GM12864 (cell line): Measurements from ENCODE around the gene IGSF5.

Source experiments
- DNase-seq: peaks from one replicate; pipeline ENCODE4 v3.0.0-alpha.2; 2011; ENCODE audit warnings: low read depth
- H3K4me3 ChIP-seq: 2 replicates; pipeline ENCODE4 v1.5.1; 2011; ENCODE audit warnings: mild to moderate bottlenecking, low read depth, low read length, control low read depth
- CTCF ChIP-seq: IDR thresholded peaks from 2 replicates; pipeline ENCODE4 v1.5.1; 2011; ENCODE audit warnings: low read depth, mild to moderate bottlenecking, moderate library complexity, low read length, control low read depth, inconsistent platforms; ENCODE audit errors: missing control alignments

IGSF5 gene

GRCh38 chr21:39842741-39843459, 97.9 kb downstream of the IGSF5 start:
- no peak for TF ChIP-seq CTCF

GRCh38 chr21:39843483-39843882, 98.5 kb downstream of the IGSF5 start:
- no peak for DNase-seq
- H3K4me3 ChIP-seq: no peak overlapping the region
- no peak for TF ChIP-seq CTCF

More at GRCh38 chr21:39842741-39843459, 97.9 kb downstream of the IGSF5 start:
- no peak overlapping the region for H3K4me3 ChIP-seq
- DNase-seq: no peak

- TF ChIP-seq CTCF: no peak
- no peak for DNase-seq
- H3K4me3 ChIP-seq: no peak overlapping the region
Measured at GRCh38 chr21:39843916-39844315, 98.9 kb downstream of the IGSF5 start.

DNA sequence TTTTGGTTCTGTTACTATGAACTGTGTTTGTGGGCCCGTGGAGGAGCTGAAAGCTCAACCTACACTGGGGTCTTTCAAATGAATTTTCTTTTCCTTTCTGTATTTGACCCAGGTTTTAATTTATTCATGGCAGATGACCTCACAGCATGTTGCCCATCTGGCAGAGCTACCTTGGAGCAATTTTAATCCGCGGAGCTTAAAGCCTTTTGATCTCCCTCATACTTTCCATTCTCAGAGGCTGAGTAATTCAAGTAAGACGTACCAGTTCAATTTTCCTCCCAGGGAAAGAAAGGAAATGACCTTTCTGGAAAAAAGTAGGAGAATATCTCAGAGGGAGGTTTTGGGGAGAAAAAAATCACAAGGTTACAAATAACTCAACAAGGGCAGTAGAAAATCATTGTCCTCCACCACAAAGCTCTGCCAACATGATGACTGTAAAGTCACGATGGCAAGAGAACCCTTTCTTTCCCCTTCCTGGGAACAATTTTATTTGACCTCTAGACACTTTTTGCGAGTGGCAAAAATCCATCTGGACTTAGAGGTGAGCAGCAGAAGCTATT, 100.7 kb downstream of the IGSF5 start:
- no peak overlapping the region for H3K4me3 ChIP-seq
- DNase-seq: no peak
- no peak for TF ChIP-seq CTCF

GRCh38 chr21:39847877-39848276, 102.9 kb downstream of the IGSF5 start:
- no peak for DNase-seq
- TF ChIP-seq CTCF: no peak

DNA sequence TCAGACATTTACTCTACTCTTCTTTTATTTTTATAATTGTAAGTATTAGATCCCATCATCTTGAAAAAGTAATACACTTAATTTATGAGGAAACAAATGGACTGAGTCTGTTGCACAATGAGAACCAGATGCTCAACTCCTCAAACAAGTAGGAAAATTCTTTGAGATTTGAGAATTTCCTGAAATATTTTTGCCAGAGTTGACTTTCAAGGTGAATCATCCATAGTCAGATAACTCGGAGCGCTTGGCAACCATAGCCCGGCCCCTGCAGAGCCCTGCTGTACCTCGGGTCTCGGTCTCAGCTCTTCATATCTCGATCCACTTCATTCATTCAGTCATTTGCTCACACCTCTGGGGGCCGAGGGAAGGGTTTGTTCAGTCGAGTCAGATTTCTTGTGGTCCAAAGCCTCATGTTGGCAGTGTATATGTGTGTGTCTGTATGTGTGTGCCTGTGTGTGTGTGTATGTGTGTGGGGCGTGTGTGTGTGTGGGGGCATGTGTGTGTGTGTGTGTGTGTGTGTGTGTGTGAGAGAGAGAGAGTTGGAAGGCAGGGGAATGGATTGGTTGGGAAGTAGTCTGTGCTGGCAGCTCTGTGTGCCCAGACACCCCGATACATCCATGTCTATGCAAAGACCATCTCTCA, 104.2 kb downstream of the IGSF5 start:
- H3K4me3 ChIP-seq: no peak overlapping the region
- TF ChIP-seq CTCF: no peak
- no peak for DNase-seq

More at GRCh38 chr21:39847877-39848276, 102.9 kb downstream of the IGSF5 start:
- H3K4me3 ChIP-seq: no peak overlapping the region
